Loucy (cell line): ENCODE data around the gene SVIP.

ENCODE experiments used
- H2AFZ ChIP-seq: fragments of 200-600 bp; sonication (generic); 2 replicates; pipeline ENCODE4 v1.6.0; 2016; ENCODE audit warnings: antibody characterized with exemption, mild to moderate bottlenecking, low read length, moderate library complexity
- H3F3A ChIP-seq: fragments of 200-600 bp; 2 replicates; pipeline ENCODE4 v1.6.0; 2016; ENCODE audit warnings: antibody characterized with exemption, low read depth, mild to moderate bottlenecking
- H3K27me3 ChIP-seq: fragments of 200-600 bp; sonication (generic); 2 replicates; pipeline ENCODE4 v1.6.1; 2014; ENCODE audit warnings: low read length, mild to moderate bottlenecking; ENCODE audit not compliant: insufficient read depth, poor library complexity, severe bottlenecking
- H3K36me3 ChIP-seq: fragments of 200-600 bp; sonication (generic); 2 replicates; pipeline ENCODE4 v1.6.1; 2016; ENCODE audit warnings: low read length; ENCODE audit not compliant: insufficient read depth
- H3K4me1 ChIP-seq: fragments of 200-600 bp; sonication (generic); 2 replicates; pipeline ENCODE4 v1.5.1; 2014; ENCODE audit warnings: low read length, mild to moderate bottlenecking; ENCODE audit not compliant: insufficient read depth, poor library complexity, severe bottlenecking
- H3K4me2 ChIP-seq: fragments of 200-600 bp; sonication (generic); 2 replicates; pipeline ENCODE4 v1.6.0; 2014; ENCODE audit warnings: antibody characterized with exemption, low read length, low read depth, mild to moderate bottlenecking; ENCODE audit not compliant: poor library complexity, severe bottlenecking
- H3K4me3 ChIP-seq: fragments of 200-600 bp; sonication (generic); 2 replicates; pipeline ENCODE4 v1.5.1; 2014; ENCODE audit warnings: low read length, mild to moderate bottlenecking, mixed read lengths; ENCODE audit not compliant: poor library complexity, severe bottlenecking
- H3K79me2 ChIP-seq: fragments of 200-600 bp; sonication (generic); 2 replicates; pipeline ENCODE4 v1.6.1; 2014; ENCODE audit warnings: low read length; ENCODE audit not compliant: insufficient read depth
- H3K9ac ChIP-seq: fragments of 200-600 bp; sonication (generic); 2 replicates; pipeline ENCODE4 v1.6.0; 2014; ENCODE audit warnings: mild to moderate bottlenecking, low read depth, low read length, moderate library complexity; ENCODE audit not compliant: poor library complexity, severe bottlenecking
- H3K9me2 ChIP-seq: fragments of 200-600 bp; sonication (generic); replicated peaks from 2 replicates; pipeline ENCODE4 v1.6.1; 2016; ENCODE audit warnings: low read depth, low read length, mixed read lengths
- H3K9me3 ChIP-seq: fragments of 200-600 bp; sonication (generic); 2 replicates; pipeline ENCODE4 v1.6.1; 2014; ENCODE audit warnings: mild to moderate bottlenecking, antibody characterized with exemption, low read length, low read depth; ENCODE audit not compliant: insufficient read depth
- H4K20me1 ChIP-seq: fragments of 200-600 bp; sonication (generic); 2 replicates; pipeline ENCODE4 v1.6.0; 2014; ENCODE audit warnings: antibody characterized with exemption, low read length, mild to moderate bottlenecking; ENCODE audit not compliant: insufficient read depth, poor library complexity, severe bottlenecking
- EZH2phosphoT487 ChIP-seq: fragments of 200-600 bp; IDR thresholded peaks from 2 replicates; pipeline ENCODE4 v1.6.1; 2018; ENCODE audit warnings: antibody characterized with exemption, mild to moderate bottlenecking, moderate library complexity, borderline replicate concordance
- TF ChIP-seq, protein P1 (sequence below): fragments of 200-600 bp; sonication (generic); conservative IDR thresholded peaks from 2 replicates; pipeline ENCODE4 v1.5.1; 2014; ENCODE audit warnings: mild to moderate bottlenecking, antibody characterized with exemption, low read length

Gene SVIP

DNA sequence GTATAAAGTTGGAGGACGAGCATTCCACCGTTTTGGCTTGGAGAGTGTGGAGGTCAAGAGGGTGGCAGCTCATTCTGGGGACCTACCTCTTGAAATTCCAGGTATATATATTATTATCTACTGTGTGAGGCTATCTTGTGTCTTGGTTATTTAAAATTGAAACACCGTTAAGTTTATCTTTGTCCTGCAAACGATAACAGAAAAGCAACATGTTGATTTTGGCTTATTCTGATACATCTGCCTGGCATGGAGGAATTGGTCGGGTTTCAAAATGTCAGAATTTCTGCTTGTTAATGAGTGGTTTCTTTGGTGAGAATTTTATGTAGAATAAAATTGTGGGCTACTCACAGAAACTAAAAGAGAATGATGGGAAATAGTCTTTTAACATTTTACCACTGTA lies 54.4 kb downstream of the SVIP start:
- Histone ChIP-seq H3K4me3 (no peak overlapping the region), H3K79me2 (no peaks in the 10 kb centered on the region), H3F3A (no peaks in the 10 kb centered on the region), H3K36me3 (no peaks in the 10 kb centered on the region), H4K20me1 (no peaks in the 10 kb centered on the region), H3K9ac (no peak overlapping the region), H3K27me3 (no peaks in the 10 kb centered on the region), H3K4me2 (no peak overlapping the region), H2AFZ (no peak overlapping the region), H3K9me2 (no peaks in the 10 kb centered on the region), H3K9me3 (no peaks in the 10 kb centered on the region), H3K4me1 (no peaks in the 10 kb centered on the region)
- no peak for TF ChIP-seq EZH2phosphoT487
- TF ChIP-seq, protein P1, sequence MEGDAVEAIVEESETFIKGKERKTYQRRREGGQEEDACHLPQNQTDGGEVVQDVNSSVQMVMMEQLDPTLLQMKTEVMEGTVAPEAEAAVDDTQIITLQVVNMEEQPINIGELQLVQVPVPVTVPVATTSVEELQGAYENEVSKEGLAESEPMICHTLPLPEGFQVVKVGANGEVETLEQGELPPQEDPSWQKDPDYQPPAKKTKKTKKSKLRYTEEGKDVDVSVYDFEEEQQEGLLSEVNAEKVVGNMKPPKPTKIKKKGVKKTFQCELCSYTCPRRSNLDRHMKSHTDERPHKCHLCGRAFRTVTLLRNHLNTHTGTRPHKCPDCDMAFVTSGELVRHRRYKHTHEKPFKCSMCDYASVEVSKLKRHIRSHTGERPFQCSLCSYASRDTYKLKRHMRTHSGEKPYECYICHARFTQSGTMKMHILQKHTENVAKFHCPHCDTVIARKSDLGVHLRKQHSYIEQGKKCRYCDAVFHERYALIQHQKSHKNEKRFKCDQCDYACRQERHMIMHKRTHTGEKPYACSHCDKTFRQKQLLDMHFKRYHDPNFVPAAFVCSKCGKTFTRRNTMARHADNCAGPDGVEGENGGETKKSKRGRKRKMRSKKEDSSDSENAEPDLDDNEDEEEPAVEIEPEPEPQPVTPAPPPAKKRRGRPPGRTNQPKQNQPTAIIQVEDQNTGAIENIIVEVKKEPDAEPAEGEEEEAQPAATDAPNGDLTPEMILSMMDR = no peak

DNA sequence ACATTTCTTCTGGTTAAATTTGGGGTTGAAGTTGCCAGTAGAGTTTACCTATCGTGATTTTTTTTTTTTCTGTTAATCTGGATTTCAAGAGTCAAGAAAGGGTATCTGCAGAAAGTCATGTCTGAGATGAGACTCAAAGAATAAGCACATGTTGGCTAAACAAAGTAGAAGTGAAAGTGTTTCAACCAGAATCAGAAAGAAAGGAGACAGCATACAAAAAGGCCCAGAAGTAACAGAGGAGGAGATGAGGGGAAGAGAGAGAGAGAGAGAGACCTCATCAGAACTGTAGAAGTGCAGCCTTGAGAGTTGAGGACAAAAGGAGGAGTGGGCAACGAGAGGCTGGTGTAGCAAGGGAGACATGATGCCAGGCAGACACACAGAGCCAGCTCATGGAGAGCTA lies 54.9 kb downstream of the SVIP start:
- no peaks in the 10 kb centered on the region for H3K9me2 ChIP-seq
- H3K9ac ChIP-seq = no peak overlapping the region
- H3K27me3 ChIP-seq = no peaks in the 10 kb centered on the region
- no peaks in the 10 kb centered on the region for H3F3A ChIP-seq
- no peaks in the 10 kb centered on the region for H3K9me3 ChIP-seq
- H3K36me3 ChIP-seq = no peaks in the 10 kb centered on the region
- no peaks in the 10 kb centered on the region for H3K79me2 ChIP-seq
- no peak overlapping the region for H3K4me2 ChIP-seq
- no peak for TF ChIP-seq EZH2phosphoT487
- TF ChIP-seq, protein P1 = no peak
- no peaks in the 10 kb centered on the region for H3K4me1 ChIP-seq
- H3K4me3 ChIP-seq = no peak overlapping the region
- H2AFZ ChIP-seq = no peak overlapping the region
- no peaks in the 10 kb centered on the region for H4K20me1 ChIP-seq

DNA sequence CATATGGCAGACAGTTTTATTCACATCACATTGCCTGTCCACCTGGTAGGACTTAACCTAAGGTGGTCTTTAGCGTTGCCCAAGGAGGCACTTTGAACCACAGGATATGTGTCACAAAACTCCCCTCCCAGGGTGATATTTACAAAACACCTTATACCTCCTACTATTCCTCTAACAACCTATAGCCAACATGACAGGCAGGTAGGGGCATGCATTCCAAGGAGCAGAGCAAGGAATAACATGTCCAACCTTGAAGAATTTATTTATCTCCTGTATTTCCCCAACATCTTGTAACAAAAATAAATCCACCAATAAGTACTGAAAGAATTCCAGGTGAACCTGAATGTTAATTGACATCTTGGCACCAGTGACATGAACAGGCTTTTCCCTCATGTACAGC lies 60.5 kb downstream of the SVIP start:
- H3K9me3 ChIP-seq = no peaks in the 10 kb centered on the region
- H2AFZ ChIP-seq = no peak overlapping the region
- no peaks in the 10 kb centered on the region for H3K36me3 ChIP-seq
- no peak overlapping the region for H3K4me3 ChIP-seq
- H3K79me2 ChIP-seq = no peaks in the 10 kb centered on the region
- H4K20me1 ChIP-seq = no peaks in the 10 kb centered on the region
- H3K4me1 ChIP-seq = no peaks in the 10 kb centered on the region
- H3K4me2 ChIP-seq = no peak overlapping the region
- no peaks in the 10 kb centered on the region for H3F3A ChIP-seq
- no peak overlapping the region for H3K9ac ChIP-seq
- no peaks in the 10 kb centered on the region for H3K9me2 ChIP-seq
- TF ChIP-seq, protein P1 = no peak
- no peak for TF ChIP-seq EZH2phosphoT487
- H3K27me3 ChIP-seq = no peaks in the 10 kb centered on the region
